ENCODE data around the gene TMEM52. TPM values are rescaled to one million over a fixed set of nuclear protein-coding genes. Genes with fewer than 3 reads are reported as not detected.
A peak's percentile ranks its signal among the peaks of the same experiment; 100 is the strongest.

TMEM52 gene
- total RNA-seq, 3 donors from 2014 or later, result 2.4 to 3.5 (median 2.5) TPM

- DNase-seq (no peak), ATAC-seq (no peak)
- Mint-ChIP-seq H3K4me1 (ENCODE audit: low read depth) (peaks cover 7% of the 10 kb centered on the region), H3K9me3 (no peaks in the 10 kb centered on the region), H3K36me3 (ENCODE audit: insufficient read depth) (no peaks in the 10 kb centered on the region), H3K4me3 (no peak overlapping the region), H3K27me3 (ENCODE audit: low read depth) (no peaks in the 10 kb centered on the region)
These were observed 2.2 kb downstream of the TMEM52 start for GRCh38 chr1:1916851-1917251.

DNA sequence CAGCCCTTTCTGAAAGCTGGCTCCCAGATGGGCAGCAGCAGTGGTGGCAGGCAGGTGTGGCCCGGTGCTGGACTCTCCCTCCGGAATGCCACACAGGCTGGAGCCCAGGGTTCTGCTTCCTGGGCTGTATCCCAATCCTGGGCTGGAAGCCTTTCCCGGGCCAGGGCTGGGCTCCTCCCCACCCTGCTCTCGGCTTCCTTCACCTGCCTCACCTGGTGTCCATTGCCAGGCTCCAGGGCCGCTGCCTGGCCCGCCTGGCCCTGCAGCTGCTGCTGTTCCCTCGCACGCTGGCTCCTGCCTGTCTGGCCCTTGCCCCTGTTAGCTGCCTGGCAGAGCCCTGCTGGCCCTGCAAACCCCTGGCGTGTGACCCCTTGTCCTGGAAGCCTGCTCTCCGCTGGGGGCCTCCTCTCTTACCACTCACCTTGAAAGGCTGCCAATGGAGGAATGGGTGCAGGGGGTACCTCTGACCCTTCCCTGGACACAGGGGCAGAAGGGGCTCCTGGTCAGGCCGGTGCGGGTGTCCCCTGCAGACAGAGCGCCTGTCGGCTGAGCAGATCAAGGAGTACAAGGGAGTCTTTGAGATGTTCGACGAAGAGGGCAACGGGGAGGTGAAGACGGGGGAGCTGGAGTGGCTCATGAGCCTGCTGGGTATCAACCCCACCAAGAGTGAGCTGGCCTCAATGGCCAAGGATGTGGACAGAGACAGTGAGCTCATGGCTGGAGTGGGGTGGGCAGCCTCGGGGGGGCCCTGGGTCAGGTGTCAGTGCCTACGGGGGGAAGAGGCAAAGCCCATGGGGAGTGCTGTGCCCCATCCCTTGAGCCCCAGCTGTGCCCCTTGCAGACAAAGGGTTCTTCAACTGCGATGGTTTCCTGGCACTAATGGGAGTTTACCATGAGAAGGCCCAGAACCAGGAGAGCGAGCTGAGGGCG is 2.9 kb downstream of the TMEM52 start:
- DNase-seq, result no peak
- H3K27me3 Mint-ChIP-seq (ENCODE audit: low read depth), result no peaks in the 10 kb centered on the region
- no peak overlapping the region for H3K4me3 Mint-ChIP-seq
- H3K4me1 Mint-ChIP-seq (ENCODE audit: low read depth), result peaks cover 7% of the 10 kb centered on the region
- H3K36me3 Mint-ChIP-seq (ENCODE audit: insufficient read depth), result no peaks in the 10 kb centered on the region
- no peaks in the 10 kb centered on the region for H3K9me3 Mint-ChIP-seq
- no peak for ATAC-seq

DNA sequence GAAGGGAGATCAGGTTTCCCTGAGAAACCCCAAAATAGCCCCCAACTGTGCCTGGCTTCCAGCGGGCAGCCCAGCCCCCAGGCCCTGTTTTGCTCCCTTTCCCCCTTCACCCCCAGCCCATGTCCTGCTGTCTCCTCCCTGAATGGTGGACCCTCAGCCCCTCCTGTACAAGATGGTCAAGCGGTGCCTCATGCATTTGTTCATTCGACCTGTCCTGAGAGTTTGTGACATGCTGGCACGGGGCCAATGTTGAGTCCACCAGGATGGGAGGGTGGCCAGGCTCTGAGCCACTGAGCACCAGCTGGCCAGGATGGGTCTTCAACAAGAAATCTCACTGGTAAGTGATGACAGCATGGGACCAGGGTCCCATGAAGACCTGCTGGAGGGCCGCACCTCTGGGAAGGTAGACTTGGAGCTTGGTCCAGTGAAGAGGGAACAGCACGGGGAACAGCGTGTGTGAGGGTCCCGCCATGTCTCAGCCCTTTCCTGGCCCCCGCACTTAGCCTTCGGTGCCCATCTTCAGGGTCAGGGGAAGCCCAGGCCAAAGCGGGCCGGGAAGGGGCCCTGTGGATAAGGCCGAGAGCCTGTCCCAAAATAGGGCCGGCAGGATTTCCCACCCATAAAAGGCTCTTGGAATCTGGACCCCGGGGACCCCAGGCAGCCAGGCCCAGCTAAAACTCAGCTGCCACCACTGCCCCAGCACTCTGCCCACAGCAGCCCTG is 3.9 kb downstream of the TMEM52 start, which contains the start of gene CALML6:
Gene CALML6 (plus strand): TSS at position 290 of the 722 bp plus-strand sequence. CDS start 21 bp downstream, at position 311.
- DNase-seq, result no peak
- Mint-ChIP-seq H3K27me3 (ENCODE audit: low read depth) (no peaks in the 10 kb centered on the region), H3K9me3 (no peaks in the 10 kb centered on the region), H3K36me3 (ENCODE audit: insufficient read depth) (no peaks in the 10 kb centered on the region), H3K4me3 (no peak within 1 kb of the TSS), H3K4me1 (ENCODE audit: low read depth) (peaks cover 11% of the 10 kb centered on the region)
- ATAC-seq, result no peak

DNA sequence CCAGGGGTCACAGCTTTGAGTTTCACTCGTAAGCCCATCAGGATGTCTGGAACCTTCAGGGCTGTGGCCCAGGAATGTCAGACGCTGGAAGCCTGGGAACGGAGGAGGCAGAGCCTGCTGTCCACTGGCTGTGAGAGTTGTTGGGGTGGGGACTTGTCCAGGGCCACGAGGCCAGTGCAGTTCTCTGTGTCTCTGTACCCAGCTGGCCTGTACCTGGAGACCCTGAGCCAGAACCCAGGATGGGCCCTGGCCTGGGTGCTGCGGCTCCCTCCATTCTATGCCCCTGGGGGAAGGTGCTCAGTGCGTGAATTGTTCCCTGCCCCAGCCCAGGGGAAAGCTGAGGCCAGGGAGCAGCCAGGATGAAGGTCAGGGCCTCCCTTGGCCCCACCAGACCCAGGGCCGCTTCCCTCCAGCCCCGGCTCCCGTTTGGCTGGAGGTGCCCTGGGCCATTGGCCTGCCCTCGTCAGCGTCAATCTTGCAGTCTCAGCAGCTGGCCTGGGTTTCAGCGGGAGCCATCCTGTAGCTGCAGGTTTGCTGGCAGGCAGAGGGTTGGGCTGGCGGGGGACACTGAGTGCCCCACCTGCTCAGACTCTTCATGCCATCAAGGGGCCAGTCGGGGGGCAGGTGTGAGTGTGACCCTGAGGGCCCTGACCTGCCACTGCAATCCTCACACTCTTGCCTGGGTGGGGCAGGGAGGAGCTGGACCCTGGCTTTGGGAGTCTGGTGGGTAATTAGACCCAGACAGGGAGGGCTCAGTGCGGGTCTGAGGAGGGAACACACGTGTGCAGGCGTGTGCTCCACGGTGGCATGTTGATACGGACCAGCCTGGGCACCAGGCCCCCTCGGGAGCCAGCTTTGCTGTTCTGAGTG is 4.7 kb downstream of the TMEM52 start:
- ATAC-seq (no peak), DNase-seq (no peak)
- H3K4me1 Mint-ChIP-seq (ENCODE audit: low read depth), result peaks cover 15% of the 10 kb centered on the region
- no peaks in the 10 kb centered on the region for H3K9me3 Mint-ChIP-seq
- H3K36me3 Mint-ChIP-seq (ENCODE audit: insufficient read depth), result no peaks in the 10 kb centered on the region
- no peak overlapping the region for H3K4me3 Mint-ChIP-seq
- no peaks in the 10 kb centered on the region for H3K27me3 Mint-ChIP-seq (ENCODE audit: low read depth)

GRCh38 chr1:1911350-1912041 is 7.6 kb downstream of the TMEM52 start:
- ATAC-seq (no peak), DNase-seq (no peak)
- Mint-ChIP-seq H3K4me3 (peak overlapping the region; percentile 38), H3K27me3 (ENCODE audit: low read depth) (no peaks in the 10 kb centered on the region), H3K9me3 (no peaks in the 10 kb centered on the region), H3K36me3 (ENCODE audit: insufficient read depth) (no peaks in the 10 kb centered on the region), H3K4me1 (ENCODE audit: low read depth) (peaks cover 10% of the 10 kb centered on the region)

DNA sequence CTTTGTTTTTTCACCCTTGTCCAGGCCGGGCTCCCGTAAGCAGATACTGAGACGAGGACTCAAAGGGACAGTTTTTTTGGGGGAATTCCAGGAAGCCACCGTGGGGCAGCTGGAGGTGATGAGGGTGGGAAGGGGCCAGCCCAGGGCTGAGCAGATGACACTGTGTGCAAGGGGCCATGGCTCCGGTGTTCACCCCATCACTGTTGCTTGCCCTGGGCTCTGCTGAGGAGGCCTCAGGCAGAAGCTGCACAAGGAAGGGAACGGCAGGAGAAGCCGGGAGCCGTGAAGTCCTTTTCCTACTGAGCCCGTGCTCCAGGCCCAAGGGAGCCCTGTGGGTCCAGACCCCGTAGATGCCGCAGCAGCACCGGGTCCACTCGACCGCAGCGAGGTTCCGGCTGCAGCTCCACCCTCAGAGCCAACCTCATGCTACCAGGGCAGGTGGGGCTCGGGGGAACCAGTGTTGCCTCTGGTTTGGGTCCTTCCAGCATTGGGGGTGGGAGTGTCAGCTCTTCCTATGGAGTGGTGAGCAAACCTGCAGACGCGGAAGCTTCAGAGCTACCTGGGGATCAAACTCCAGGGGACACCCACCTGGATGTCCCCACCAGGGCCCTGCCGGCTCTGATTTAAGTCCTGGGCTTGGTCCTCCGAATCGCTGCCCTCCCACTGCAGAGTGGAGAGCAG is 8.3 kb downstream of the TMEM52 start:
- no peaks in the 10 kb centered on the region for H3K27me3 Mint-ChIP-seq (ENCODE audit: low read depth)
- H3K36me3 Mint-ChIP-seq (ENCODE audit: insufficient read depth), result no peaks in the 10 kb centered on the region
- H3K4me3 Mint-ChIP-seq, result peak overlapping the region; percentile 84
- no peaks in the 10 kb centered on the region for H3K9me3 Mint-ChIP-seq
- peak; percentile 4 for DNase-seq
- H3K4me1 Mint-ChIP-seq (ENCODE audit: low read depth), result peaks cover 15% of the 10 kb centered on the region
- no peak for ATAC-seq

DNA sequence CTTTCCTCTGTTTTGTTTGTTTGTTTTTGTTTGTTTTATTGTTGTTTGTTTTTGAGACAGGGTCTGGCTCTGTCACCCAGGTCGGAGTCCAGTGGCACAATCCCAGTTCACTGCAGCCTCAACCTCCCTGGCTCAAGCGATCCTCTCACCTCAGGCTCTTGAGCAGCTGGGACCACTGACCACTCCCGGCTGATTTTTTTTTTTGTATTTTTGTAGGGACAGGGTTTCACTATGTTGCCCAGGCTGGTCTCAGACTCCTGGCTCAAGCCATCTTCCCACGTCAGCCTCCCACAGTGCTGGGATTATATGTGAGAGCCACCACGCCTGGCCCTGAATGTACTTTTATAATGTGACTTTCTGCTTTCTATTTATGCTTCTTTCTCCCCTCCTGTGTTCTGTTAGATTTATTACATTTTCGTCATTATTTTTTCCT is 9.0 kb downstream of the TMEM52 start:
- DNase-seq (no peak), ATAC-seq (no peak)
- Mint-ChIP-seq H3K4me3 (peak overlapping the region; percentile 84), H3K27me3 (ENCODE audit: low read depth) (no peaks in the 10 kb centered on the region), H3K9me3 (no peaks in the 10 kb centered on the region), H3K4me1 (ENCODE audit: low read depth) (peaks cover 15% of the 10 kb centered on the region), H3K36me3 (ENCODE audit: insufficient read depth) (no peaks in the 10 kb centered on the region)

GRCh38 chr1:1908506-1908791 is 10.6 kb downstream of the TMEM52 start:
- Mint-ChIP-seq H3K27me3 (ENCODE audit: low read depth) (no peaks in the 10 kb centered on the region), H3K36me3 (ENCODE audit: insufficient read depth) (no peaks in the 10 kb centered on the region), H3K9me3 (no peaks in the 10 kb centered on the region), H3K4me1 (ENCODE audit: low read depth) (peaks cover 15% of the 10 kb centered on the region), H3K4me3 (peak overlapping the region; percentile 71)
- ATAC-seq (no peak), DNase-seq (no peak)

DNA sequence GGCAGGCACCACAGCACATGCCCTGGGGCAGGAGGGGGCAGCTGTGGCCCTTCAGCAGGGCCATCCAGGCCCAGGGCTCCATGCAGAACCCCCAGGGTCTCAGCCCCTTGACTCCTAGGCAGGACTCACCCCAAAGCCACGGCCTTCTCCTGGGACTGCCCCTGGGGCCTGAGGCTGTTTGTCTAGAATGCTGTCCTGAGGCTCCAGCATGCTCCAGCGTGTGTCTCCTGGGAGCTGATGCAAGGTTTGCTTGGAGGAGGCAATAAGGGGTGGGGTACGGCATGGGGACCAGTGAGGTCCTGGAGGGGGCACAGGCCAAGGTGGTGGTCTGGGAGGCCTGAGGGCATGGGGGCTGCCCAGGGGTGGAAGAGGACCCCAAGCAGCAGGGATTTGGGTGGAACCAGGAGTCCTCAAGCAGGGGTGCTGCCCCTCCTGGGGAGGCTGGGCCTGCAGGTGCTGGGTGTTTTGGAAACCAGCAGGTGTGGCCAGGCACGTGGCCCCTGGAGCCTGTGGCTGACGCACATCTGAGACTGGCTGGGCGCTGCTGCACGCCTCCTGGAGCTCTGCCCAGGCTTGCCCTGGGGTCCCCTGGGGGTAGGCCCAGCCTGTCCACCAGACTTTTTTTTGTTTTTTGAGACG is 11.9 kb downstream of the TMEM52 start:
- DNase-seq, result no peak
- Mint-ChIP-seq H3K27me3 (ENCODE audit: low read depth) (no peaks in the 10 kb centered on the region), H3K4me3 (no peak overlapping the region)

GRCh38 chr1:1906185-1907097 is 12.6 kb downstream of the TMEM52 start:
- ATAC-seq (peak; percentile 27 to 28), DNase-seq (peak; percentile 60)
- Mint-ChIP-seq H3K27me3 (ENCODE audit: low read depth) (no peaks in the 10 kb centered on the region), H3K4me3 (peak overlapping the region; percentile 51), H3K9me3 (no peaks in the 10 kb centered on the region), H3K4me1 (ENCODE audit: low read depth) (peaks cover 15% of the 10 kb centered on the region), H3K36me3 (ENCODE audit: insufficient read depth) (no peaks in the 10 kb centered on the region)

More for the DNA sequence above, 11.9 kb downstream of the TMEM52 start:
- ATAC-seq, result no peak
- peaks cover 15% of the 10 kb centered on the region for H3K4me1 Mint-ChIP-seq (ENCODE audit: low read depth)
- H3K9me3 Mint-ChIP-seq, result no peaks in the 10 kb centered on the region
- no peaks in the 10 kb centered on the region for H3K36me3 Mint-ChIP-seq (ENCODE audit: insufficient read depth)

DNA sequence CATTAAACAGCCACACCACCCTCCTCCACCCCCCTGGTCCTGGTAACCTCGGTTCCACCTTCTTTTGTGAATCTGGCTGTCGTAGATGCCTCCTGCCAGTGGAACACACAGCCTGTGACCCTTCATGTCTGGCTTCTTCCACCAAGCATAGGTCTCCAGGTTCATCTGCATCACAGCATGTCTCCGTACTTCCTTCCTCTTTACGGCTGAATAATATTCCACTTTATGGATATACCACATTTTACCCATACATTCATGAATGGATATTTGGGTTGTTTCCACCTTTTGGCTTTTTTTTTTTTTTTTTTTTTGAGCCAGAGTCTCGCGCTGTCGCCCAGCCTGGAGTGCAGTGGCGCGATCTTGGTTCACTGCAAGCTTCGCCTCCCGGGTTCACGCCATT is 15.9 kb downstream of the TMEM52 start:
- Mint-ChIP-seq H3K27me3 (ENCODE audit: low read depth) (no peaks in the 10 kb centered on the region), H3K4me1 (ENCODE audit: low read depth) (peaks cover 5% of the 10 kb centered on the region), H3K4me3 (no peak overlapping the region), H3K9me3 (no peaks in the 10 kb centered on the region), H3K36me3 (ENCODE audit: insufficient read depth) (no peaks in the 10 kb centered on the region)
- DNase-seq, result no peak
- no peak for ATAC-seq

GRCh38 chr1:1901641-1902294 is 17.3 kb downstream of the TMEM52 start:
- no peak for DNase-seq
- Mint-ChIP-seq H3K4me3 (no peak overlapping the region), H3K36me3 (ENCODE audit: insufficient read depth) (no peaks in the 10 kb centered on the region), H3K4me1 (ENCODE audit: low read depth) (peaks cover 5% of the 10 kb centered on the region), H3K9me3 (no peaks in the 10 kb centered on the region), H3K27me3 (ENCODE audit: low read depth) (no peaks in the 10 kb centered on the region)
- ATAC-seq, result no peak
